HUES6 (cell line): ENCODE measurements around the gene CHD5.

ENCODE experiments used
- H3K27ac ChIP-seq: 2 replicates; pipeline ENCODE4 v1.7.0; 2013; ENCODE audit warnings: low read depth, mild to moderate bottlenecking, low read length, inconsistent platforms
- H3K27me3 ChIP-seq: 2 replicates; pipeline ENCODE4 v1.6.1; 2013; ENCODE audit warnings: low read length; ENCODE audit not compliant: control insufficient read depth, insufficient read depth
- H3K36me3 ChIP-seq: 2 replicates; pipeline ENCODE4 v1.6.1; 2013; ENCODE audit warnings: low read length; ENCODE audit not compliant: control insufficient read depth, insufficient read depth
- H3K4me1 ChIP-seq: 2 replicates; pipeline ENCODE4 v1.6.1; 2013; ENCODE audit warnings: low read length; ENCODE audit not compliant: control insufficient read depth, insufficient read depth
- H3K4me3 ChIP-seq: 2 replicates; pipeline ENCODE4 v1.5.1; 2013; ENCODE audit warnings: low read depth, low read length
- H3K9ac ChIP-seq: one replicate; pipeline ENCODE4 v1.6.1; 2013; ENCODE audit warnings: mild to moderate bottlenecking, low read length
- H3K9me3 ChIP-seq: 2 replicates; pipeline ENCODE4 v1.6.1; 2013; ENCODE audit warnings: low read depth, low read length; ENCODE audit not compliant: control insufficient read depth, insufficient read depth

The CHD5 gene

GRCh38 chr1:6096243-6097116 is 83.6 kb downstream of the CHD5 start:
- Histone ChIP-seq H3K4me1 (no peaks in the 10 kb centered on the region), H3K27ac (no peak overlapping the region), H3K4me3 (no peak overlapping the region), H3K36me3 (no peaks in the 10 kb centered on the region), H3K9ac (no peak overlapping the region), H3K9me3 (no peaks in the 10 kb centered on the region), H3K27me3 (no peaks in the 10 kb centered on the region)

- Histone ChIP-seq H3K9me3 (no peaks in the 10 kb centered on the region), H3K36me3 (no peaks in the 10 kb centered on the region), H3K4me1 (no peaks in the 10 kb centered on the region), H3K27ac (no peak overlapping the region), H3K4me3 (no peak overlapping the region), H3K9ac (no peak overlapping the region), H3K27me3 (no peaks in the 10 kb centered on the region)
These were observed 84.4 kb downstream of the CHD5 start for GRCh38 chr1:6095511-6096242.

- Histone ChIP-seq H3K4me3 (no peak overlapping the region), H3K9ac (no peak overlapping the region), H3K4me1 (no peaks in the 10 kb centered on the region), H3K36me3 (no peaks in the 10 kb centered on the region), H3K27ac (no peak overlapping the region), H3K9me3 (no peaks in the 10 kb centered on the region), H3K27me3 (no peaks in the 10 kb centered on the region)
These were observed 85.2 kb downstream of the CHD5 start for GRCh38 chr1:6094801-6095505.

- H3K4me1 ChIP-seq, result no peaks in the 10 kb centered on the region
- no peak overlapping the region for H3K27ac ChIP-seq
- H3K36me3 ChIP-seq, result no peaks in the 10 kb centered on the region
- H3K4me3 ChIP-seq, result no peak overlapping the region
- H3K9ac ChIP-seq, result no peak overlapping the region
- H3K9me3 ChIP-seq, result no peaks in the 10 kb centered on the region
- H3K27me3 ChIP-seq, result no peaks in the 10 kb centered on the region
These were observed 85.9 kb downstream of the CHD5 start for GRCh38 chr1:6094246-6094645.

GRCh38 chr1:6093611-6094010 is 86.5 kb downstream of the CHD5 start:
- Histone ChIP-seq H3K27ac (no peak overlapping the region), H3K4me1 (no peaks in the 10 kb centered on the region), H3K9me3 (no peaks in the 10 kb centered on the region), H3K9ac (no peak overlapping the region), H3K4me3 (no peak overlapping the region), H3K36me3 (no peaks in the 10 kb centered on the region), H3K27me3 (no peaks in the 10 kb centered on the region)

- no peak overlapping the region for H3K9ac ChIP-seq
- H3K4me3 ChIP-seq, result no peak overlapping the region
- H3K27me3 ChIP-seq, result no peaks in the 10 kb centered on the region
- no peak overlapping the region for H3K27ac ChIP-seq
- H3K36me3 ChIP-seq, result no peaks in the 10 kb centered on the region
- H3K4me1 ChIP-seq, result no peaks in the 10 kb centered on the region
- no peaks in the 10 kb centered on the region for H3K9me3 ChIP-seq
These were observed 87.0 kb downstream of the CHD5 start for GRCh38 chr1:6093071-6093470.

- Histone ChIP-seq H3K9ac (no peak overlapping the region), H3K36me3 (no peaks in the 10 kb centered on the region), H3K4me1 (no peaks in the 10 kb centered on the region), H3K27ac (no peak overlapping the region), H3K9me3 (no peaks in the 10 kb centered on the region), H3K27me3 (no peaks in the 10 kb centered on the region), H3K4me3 (no peak overlapping the region)
These were observed 87.9 kb downstream of the CHD5 start for GRCh38 chr1:6092211-6092610.

GRCh38 chr1:6091823-6092109 is 88.4 kb downstream of the CHD5 start:
- Histone ChIP-seq H3K27ac (no peak overlapping the region), H3K27me3 (no peaks in the 10 kb centered on the region), H3K4me1 (no peaks in the 10 kb centered on the region), H3K36me3 (no peaks in the 10 kb centered on the region), H3K9me3 (no peaks in the 10 kb centered on the region), H3K4me3 (no peak overlapping the region), H3K9ac (no peak overlapping the region)

- Histone ChIP-seq H3K36me3 (no peaks in the 10 kb centered on the region), H3K9ac (no peak overlapping the region), H3K4me3 (no peak overlapping the region), H3K9me3 (no peaks in the 10 kb centered on the region), H3K27ac (no peak overlapping the region), H3K4me1 (no peaks in the 10 kb centered on the region), H3K27me3 (no peaks in the 10 kb centered on the region)
These were observed 88.9 kb downstream of the CHD5 start for GRCh38 chr1:6090996-6091822.

- Histone ChIP-seq H3K4me1 (no peaks in the 10 kb centered on the region), H3K9me3 (no peaks in the 10 kb centered on the region), H3K27ac (no peak overlapping the region), H3K27me3 (no peaks in the 10 kb centered on the region), H3K9ac (no peak overlapping the region), H3K36me3 (no peaks in the 10 kb centered on the region), H3K4me3 (no peak overlapping the region)
These were observed 89.8 kb downstream of the CHD5 start for GRCh38 chr1:6090288-6090687.
